IPS DF 4.7 (cell line): ENCODE results near the gene FSTL5.
"Not testable (repeated sequence)": the region's sequence is repeated elsewhere in the genome, so short reads cannot be mapped to it uniquely, and the experiment has no call there.

ENCODE experiments used
- DNase-seq: peaks from one replicate; pipeline ENCODE4 v3.0.0-alpha.2; 2013; ENCODE audit warnings: low spot score; ENCODE audit errors: extremely low read depth

The FSTL5 gene

DNA sequence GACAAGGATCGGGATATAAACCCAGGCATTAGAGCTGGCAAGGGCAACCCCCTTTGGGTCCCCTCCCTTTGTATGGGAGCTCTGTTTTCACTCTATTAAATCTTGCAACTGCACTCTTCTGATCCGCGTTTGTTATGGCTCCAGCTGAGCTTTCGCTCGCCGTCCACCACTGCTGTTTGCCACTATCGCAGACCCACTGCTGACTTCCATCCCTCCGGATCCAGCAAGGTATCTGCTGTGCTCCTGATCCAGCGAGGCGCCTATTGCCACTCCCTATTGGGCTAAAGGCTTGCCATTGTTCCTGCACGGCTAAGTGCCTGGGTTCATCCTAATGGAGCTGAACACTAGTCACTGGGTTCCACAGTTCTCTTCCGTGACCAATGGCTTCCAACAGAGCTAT is 59.9 kb downstream of the FSTL5 start:
- not testable (repeated sequence) for DNase-seq

DNA sequence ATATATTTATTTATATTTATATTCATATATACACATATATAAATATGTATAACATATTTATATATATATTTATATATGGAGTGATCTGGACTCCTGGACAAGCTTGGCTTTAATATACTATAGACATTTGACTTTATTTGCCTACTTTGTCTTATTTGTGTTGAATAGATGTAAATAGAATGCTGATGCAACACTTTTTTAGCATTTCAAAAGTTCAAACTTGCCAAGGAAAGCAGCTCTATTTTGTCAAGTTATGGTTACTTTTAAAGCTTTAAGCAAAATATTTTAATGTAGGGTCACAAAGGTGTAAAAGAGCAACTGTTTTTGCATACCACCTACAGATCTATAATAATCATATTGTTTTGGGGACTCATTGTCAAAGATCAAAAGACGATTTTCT is 61.1 kb downstream of the FSTL5 start:
- DNase-seq = no peak

DNA sequence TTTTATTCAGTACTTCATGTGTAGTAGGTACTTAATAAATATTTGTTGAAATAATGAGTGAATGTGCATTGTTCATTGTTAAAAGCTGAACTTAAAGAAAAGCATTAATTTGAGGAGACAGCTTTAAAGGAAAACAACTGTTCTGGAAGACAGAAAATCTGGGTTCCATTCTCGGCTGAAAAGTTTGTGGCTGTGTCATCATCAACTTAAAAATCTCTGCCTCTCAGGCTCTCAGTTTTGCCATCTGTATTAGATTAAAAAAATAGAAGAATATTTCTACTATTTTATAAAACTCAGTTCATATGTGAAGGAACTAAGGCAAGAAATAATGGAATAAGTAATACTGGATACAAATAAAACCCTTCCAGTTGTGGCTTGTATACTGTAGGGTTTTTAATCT is 62.5 kb downstream of the FSTL5 start:
- DNase-seq = no peak

DNA sequence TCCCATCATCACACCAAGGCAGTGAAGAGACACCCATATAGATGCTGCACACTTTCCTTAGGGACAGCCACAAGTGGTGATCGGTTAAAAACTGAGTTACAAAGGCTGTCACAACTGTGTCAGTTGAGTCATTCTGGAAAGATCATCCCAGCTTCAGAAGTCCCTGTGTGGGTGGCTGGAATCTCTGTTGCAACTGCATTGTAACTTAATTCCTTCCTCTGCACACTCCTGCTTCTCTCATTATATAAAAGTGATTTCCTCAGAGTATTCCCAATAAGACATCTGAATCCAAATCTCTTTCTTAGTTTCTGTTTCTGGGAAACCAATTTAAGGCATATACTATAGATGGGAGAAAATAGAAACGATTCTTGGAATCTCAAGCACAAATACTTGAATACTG is 88.1 kb downstream of the FSTL5 start:
- no peak for DNase-seq

DNA sequence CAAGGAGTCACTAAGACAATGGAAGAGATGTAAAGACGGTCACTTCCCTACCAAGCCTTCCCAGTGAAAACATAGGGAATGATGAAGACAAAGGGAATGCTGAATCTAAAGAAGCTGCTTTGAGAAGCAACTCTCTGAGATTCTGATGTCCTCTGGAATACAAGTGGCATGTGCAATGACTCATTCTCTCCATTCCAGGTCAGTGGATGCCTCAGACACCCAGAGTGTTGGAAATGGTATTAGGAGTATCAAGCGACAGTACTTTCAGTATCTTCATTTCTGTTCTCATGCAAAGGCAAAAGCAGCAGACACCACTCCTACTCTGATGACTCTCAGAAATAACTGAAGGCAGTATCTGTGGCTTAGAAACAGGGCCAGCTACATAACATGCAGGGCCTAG is 102.6 kb downstream of the FSTL5 start:
- peak; percentile 33 for DNase-seq

DNA sequence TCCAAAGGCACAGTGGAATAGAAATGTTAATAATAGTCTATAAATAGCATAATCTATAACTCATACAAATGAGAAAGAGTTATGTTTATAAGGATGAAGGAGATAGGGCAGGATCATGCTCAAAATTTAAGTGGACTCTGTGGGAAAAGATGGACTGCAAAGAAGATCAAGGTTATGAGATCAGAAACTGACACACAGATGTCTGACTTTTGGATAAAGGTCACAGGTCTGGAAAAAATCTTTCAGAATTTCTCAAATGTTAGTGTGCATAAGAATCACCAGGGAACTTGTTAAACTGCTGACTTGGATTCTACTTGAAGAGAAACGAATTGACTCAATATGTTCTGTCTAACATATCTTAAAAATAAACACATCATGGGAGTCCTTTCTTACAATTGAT is 104.1 kb downstream of the FSTL5 start:
- no peak for DNase-seq

DNA sequence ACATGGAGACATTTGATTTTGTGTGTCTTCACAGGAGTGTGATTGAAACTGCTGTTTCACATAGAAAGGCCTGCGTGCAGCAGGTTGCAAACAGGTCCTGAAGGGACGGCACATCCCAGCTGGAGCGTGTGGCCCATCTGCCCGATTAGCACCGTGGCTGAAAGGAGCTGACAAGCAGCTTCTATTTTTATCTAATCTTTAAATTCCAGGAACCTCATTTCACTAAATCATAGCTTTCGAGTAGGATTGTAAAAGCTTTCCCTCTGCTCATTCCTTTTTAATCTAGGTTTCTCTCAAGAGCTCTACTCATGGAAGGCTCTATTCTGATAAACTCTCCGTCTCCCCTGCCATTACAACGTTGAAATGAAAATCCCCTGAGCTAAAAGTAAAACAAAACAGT is 106.8 kb downstream of the FSTL5 start:
- DNase-seq = no peak

DNA sequence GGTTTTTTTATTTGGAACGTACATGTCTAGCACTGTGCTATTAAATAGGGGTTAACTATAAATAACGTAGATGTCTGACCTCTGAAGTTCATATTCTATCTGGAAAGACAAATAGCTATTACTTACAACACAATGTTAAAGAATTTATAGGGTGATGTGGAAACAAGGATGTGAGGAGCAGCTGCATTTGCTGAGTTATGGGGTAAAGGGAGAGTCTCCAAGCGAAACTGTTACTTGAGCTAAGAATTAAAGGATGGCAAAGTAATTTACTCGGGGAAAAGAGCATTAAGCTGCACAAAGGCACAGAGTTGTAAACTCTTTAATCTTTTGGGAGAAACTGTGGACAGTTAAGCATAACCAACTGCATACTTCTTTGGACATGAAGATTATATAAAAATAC is 117.7 kb downstream of the FSTL5 start:
- no peak for DNase-seq

DNA sequence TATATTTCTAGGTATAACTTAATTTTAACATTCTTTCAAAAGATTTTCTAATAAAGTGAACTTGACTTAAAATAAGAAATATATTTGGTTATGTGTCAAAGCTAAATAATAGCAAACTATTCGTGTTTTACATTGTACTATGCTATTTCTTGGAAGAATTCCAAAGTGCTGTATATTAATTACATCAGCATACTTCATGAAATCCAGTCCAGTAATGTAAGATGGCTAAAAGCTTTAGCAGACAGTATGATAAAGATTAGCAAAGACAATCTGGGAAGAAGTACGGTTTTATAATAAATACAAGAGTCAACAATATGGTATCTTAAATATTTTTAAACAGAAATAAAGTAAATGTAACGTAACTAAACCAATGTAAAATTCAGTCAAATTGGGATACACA is 125.7 kb downstream of the FSTL5 start:
- DNase-seq = no peak

DNA sequence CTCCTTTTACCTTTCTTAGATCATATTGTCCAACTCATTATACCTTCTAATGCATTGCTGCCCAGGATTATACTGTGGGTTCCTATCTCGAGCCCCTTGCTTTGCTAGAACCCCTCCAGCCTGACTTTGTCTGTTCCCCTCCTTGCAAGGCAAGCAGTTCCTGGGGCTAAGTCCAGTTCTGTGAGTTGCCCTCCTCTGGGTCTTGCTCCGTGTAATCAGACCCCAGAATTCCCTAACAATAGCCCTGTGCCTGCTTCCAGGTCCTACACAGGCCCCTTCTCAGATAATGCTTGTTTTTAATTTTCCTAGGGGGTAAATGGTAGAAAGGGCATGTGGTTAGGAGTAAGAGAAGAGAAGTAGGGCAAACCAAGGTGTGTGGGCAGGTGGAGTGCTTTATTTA is 145.9 kb downstream of the FSTL5 start:
- DNase-seq = no peak

DNA sequence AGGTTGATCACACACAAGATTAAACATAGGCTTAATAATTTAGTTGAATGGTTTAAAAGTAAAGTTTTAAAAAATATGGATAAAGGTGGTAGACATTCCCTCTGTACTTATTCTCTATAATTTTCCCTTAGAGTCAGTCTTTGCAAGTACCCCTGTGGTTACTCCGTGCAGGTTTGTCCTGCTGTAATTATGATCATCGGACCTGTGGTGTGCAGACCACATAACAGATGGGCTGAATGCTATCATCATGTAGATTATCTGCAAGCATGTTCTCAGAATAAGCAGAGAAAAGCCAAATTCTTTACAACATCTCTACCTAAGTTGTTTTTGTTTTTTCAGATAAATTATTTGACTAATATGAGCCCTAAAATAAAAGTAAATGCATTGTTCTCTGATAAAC is 146.8 kb downstream of the FSTL5 start:
- no peak for DNase-seq

DNA sequence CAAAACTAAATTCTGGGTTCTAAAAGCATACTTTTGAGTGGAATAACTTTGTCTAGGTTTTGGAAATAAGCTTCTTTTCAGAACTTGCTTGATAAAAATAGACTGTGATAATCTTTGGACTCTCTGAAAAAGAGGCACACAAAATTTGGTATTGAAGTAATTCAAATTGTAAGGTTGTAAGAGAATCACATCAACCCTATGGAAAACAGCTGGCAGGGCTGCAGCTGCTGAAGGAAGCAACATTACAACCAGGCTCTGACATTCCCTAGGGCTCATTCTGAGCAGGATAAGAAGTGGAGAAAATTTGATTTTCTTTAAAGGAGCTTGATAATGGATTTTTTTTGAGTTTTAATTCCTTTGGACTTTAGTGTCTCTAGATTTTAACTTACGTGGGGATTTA is 147.6 kb downstream of the FSTL5 start:
- DNase-seq = no peak

DNA sequence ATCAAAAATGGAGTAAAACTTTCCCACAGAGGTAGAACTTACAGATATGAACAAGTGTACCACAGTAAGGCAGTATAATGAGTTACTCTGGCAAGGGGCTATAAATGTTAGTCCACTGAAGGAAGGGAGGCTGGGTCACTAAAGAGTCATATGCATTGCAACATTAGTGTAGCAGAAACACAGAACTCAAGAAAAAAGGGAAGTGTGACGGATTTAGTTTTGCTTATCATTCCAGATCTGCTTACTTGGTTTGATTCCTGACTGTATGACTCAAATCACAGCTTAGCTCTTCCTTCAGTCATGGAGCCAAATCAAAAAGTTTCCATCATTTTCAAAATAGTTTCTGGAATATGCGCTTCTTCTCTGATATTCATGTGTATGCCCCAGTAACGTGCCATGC is 148.7 kb downstream of the FSTL5 start:
- DNase-seq = no peak

DNA sequence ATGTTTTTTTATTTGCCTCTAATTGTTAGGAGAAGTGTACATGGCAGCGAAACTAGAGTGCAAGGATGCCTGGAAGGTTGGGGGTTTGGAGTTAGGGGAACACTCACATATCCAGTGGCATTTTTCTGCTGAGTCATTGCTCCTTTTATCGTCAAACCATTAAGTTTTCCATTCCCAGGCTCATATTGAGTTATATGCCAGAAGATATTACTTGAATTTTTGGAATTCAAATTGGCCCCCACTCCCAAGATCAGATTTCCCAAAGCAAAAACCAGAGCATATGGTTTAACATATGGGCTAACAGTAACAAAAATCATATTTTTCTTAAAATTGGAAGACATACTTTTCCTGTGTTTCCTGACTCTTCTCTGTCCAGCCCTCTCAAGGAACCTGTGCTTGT is 152.7 kb downstream of the FSTL5 start:
- no peak for DNase-seq

DNA sequence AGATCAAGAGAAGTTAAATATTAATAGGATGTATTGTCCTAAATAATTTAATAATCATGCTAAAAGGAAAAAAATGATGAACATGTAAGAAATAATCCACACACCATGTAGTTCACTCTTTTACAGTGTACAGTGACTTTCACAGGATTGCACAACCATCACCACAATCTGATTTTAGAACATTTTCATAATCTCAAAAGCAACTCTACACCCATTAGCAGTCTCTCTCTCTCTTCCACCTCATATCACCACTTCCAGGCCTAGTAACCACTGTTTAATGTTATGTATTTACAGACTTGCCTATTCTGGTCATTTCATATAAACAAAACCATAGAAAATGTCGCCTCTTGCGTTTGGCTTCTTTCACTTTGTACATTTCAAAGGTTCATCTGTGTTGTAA is 153.4 kb downstream of the FSTL5 start:
- no peak for DNase-seq

DNA sequence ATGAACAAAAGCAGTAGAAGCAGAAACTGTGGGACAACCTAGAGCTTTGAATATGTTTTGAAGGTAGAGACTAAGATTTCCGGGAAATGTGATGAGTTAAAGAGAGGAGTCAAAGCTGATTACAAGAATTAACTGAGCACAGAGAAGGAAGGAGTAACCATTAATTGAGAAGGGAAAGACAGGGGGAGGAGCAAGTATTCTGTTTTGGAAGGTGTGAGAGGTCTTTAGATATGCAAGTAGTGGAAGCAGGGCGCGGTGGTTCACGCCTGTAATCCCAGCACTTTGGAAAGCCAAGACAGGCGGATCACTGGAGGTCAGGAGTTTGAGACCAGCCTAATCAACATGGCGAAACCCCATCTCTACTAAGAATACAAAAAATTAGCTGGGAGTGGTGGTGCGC is 171.5 kb downstream of the FSTL5 start:
- no peak for DNase-seq

DNA sequence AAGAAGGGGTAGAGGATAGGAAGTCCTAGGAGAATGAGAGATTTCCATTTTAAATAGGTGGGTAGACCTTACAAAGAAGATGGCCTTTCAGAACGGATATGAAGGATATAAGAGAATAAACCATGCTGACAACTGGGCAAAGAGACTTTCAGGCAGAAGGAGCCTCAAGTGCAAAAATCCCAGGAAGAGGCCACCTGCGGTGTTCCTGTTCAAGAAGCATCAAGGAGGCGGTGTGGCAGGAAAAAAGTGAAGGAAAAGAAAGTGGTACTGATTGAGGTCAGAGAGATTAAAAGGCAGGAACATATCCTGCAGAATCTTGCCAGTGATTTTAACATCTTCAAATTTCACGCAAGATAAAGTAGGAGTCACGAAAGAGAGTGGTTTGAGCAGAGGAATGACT is 172.0 kb downstream of the FSTL5 start:
- peak; percentile 22 for DNase-seq

DNA sequence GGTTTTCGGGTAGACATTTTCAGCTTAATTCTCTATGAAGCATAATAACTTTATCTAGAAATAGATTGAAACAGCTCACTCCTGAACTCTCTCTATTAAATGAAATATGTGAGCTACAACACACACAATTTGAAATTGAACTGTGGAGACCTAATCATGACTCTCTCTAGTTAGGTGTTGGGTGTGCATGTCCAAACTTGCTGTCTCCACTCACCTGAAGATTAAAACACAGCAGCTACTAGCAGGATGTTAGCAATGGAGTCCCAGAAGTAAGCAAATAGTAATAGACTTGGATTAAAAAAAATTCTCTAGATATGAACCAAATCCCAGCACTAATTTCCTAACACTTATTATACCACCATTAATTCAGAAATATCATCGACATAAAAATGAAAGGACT is 173.1 kb downstream of the FSTL5 start:
- DNase-seq = no peak

DNA sequence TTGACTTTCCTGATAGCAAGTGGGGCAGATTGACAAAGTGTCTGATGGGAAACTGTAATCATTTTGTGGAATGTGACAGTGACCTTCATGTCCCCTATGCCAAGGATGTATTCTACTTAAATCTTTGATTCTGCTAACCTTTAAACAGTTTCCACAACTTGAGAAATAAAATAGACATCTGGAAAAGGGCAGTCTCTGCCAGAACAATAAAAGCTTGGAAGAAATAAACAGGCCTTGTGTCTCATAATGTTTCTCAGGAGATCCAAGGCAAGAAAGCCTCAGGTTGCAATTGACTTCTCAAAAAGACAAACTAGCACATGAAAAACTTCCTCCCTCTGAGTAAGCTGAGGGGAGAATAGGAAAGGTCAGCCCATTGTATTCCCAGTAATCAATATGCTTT is 174.9 kb downstream of the FSTL5 start:
- no peak for DNase-seq

DNA sequence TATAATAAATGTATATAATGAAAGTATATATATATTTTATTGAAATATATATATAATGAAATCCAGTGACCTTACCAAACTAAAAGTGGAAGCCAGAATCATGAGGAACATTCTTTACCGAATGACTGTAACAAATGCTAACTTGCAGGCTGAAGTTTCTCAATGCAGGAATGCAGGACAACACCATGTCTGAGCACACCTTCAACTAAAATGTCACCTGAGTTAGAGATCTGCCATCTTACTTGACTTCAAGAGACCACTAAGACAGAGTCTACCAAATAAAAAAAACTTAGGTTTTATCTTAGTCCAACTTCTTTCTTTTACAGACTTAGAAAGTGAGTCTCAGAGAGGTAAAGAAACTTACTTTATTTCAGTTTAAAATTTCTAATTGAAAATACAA is 176.2 kb downstream of the FSTL5 start:
- DNase-seq = no peak

DNA sequence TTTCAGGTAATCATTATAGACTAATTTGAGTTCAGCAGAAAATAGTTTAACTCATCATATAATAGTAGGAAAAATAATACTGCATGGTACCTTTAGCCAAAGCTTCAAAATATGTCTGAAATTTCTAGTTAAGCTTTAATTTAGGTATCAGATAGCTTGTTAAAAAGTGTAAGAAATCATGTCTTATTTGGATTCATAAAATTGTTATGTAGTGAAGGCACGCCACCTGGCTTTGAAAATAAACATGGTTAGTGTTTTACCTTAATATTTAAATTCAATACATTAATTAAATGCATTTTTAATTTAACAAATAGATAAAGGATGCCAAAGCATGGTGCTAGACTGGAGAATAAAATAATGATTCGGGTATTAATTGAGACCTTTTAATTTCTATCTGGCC is 211.4 kb downstream of the FSTL5 start:
- DNase-seq = no peak

DNA sequence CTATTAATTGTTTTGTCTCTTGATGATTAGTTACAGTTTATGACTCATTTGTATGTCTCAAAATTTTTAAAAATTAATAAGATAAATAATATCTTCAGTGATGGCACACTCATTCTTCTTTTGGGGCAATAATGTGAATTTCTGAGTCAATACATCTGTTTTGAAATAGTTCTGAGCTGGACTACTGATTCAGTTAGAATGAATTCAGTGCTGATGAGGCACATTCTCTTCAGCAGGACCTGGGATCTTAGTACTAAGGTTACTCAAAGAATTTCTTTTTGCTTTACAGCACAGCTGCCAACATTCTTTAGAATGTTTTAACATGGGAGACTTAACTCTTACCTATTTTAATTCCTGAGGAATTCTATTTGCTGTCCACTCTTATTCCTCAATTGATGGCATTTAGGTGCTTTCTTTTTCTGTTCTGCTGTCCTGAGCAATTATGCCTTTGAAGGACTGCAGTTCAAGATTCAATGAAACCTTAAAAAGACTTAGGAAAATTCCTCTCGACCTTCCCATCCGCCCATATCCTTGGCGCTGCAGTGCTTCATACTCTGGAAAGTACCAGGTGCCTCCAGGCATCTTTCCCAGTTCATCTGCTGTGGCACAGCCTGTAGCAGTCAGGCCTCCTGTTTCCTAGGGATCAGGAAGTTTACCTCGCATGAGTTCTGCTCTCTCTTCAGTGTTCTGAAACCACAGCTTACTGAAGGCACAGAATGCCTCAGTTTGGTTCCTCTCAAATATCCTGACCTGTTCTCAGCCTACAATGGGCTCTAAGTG is 213.7 kb downstream of the FSTL5 start:
- DNase-seq = no peak

DNA sequence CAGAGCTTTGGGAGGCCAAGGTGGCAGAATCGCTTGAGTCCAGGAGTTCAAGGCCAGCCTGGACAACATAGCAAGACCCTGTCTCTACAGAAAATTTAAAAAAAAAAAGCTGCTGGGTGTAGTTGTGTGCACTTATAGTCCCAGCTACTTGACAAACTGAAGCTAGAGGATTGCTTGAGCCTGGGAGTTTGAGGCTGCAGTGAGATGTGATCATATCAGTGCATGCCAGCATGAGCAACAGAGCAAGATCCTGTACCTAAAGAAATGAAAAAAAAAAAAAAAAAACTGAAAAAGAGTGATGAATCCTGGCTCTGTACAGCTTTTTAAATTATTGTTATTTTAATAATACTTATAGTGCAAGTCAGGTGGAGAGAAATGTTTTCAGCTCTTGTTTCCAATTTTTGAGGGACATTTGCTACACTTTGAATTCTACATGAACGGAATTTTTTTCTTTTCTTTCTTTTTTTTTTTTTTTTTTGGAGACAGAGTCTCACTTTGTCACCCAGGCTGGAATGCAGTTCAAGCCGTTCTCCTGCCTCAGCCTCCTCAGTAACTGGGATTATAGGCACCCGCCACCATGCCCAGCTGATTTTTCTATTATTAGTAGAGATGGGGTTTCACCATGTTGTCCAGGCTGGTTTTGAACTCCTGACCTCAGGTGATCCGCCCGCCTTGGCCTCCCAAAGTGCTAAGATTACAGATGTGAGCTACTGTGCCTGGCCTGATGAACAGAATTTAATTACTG is 215.6 kb downstream of the FSTL5 start:
- no peak for DNase-seq
